Dedifferentiated amniotic fluid mesenchymal stem cell (primary cell): ENCODE results near the gene GPC6.

Experiments
- DNase-seq: peaks from one replicate; pipeline ENCODE4 v3.0.0-alpha.2; 2016; ENCODE audit errors: extremely low spot score

GPC6 gene

GRCh38 chr13:94168783-94169453, 942.3 kb downstream of the GPC6 start:
- no peak for DNase-seq

- no peak for DNase-seq
Measured at GRCh38 chr13:94169454-94170144, 943.0 kb downstream of the GPC6 start.

- no peak for DNase-seq
Measured at GRCh38 chr13:94170145-94170571, 943.6 kb downstream of the GPC6 start.

DNA sequence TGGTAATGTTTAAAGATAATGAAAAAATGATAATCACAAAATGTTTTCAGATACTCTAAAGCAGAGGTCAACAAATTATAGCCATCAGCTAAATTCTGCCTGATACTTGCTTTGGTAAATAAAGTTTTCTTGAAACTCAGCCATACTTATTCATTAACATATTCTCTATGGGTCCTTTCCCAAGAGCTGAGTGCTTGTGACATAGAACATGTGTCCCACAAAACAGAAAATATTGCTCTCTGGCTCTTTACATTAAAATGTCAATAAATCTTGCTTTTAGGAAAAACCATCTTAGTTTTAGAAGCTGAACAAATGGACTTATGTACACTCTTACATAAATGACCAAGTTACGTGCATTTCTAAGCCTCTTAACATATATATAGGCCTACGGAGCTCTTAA, 945.8 kb downstream of the GPC6 start:
- no peak for DNase-seq

DNA sequence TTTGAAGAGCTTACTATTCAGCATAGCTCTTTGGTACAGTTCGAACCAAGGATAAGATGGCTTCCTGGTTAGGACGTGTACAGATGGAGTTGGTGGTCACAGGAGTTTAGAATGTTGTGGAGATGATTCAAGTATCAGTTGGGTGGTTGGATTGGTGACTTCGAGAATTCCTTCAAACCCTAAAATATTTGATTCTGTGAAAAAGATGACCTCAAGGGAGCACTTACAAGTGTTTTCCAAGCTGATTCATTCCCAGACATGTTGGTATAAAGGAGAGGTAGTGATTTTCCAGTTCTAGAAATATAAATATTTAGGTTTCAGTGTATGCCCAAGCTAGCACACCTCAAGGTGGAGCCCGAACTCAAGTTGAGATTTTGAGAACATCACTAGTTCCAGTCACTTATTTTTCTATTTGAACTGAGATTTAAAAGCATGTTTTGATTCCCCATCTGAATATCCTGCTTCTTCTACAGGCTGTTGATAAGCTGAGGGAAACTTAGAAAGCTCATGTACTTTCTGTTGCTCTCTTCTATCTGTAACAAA, 946.8 kb downstream of the GPC6 start:
- no peak for DNase-seq

- no peak for DNase-seq
Measured at GRCh38 chr13:94174009-94174408, 947.4 kb downstream of the GPC6 start.

- DNase-seq: no peak
Measured at GRCh38 chr13:94175076-94175475, 948.5 kb downstream of the GPC6 start.

- DNase-seq: no peak
Measured at GRCh38 chr13:94176561-94176960, 950.0 kb downstream of the GPC6 start.

GRCh38 chr13:94177041-94177440, 950.4 kb downstream of the GPC6 start:
- no peak for DNase-seq

GRCh38 chr13:94178625-94179244, 952.1 kb downstream of the GPC6 start:
- no peak for DNase-seq

GRCh38 chr13:94181461-94182107, 955.0 kb downstream of the GPC6 start:
- DNase-seq: no peak

DNA sequence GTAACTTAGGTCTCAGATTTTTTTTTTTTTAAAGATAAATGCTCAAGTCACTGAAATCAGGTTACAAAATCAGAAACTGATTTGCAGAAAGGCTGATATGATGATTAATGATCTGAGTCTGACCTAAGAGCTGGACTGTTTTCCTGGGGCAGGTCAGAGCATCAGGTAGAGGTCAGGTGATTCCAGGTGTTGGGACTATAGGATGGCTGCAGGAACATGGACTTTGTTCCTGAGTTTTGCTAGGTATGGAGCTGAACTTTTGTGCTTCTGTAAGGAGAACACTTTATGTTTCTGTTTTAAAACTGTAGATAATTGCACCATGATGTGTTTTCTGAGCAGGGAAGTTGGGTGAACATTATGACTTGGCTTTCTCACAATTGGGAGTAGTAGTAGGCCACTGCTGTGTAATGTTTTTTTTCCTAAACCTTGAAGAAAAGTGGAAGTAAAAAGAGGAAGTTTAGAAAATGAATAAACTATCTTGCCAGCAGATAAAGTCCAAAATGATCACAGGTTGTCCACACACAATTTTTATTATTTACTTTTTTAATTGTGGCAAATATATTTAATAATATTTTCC, 955.7 kb downstream of the GPC6 start:
- DNase-seq: no peak

GRCh38 chr13:94186470-94186869, 959.9 kb downstream of the GPC6 start:
- no peak for DNase-seq

DNA sequence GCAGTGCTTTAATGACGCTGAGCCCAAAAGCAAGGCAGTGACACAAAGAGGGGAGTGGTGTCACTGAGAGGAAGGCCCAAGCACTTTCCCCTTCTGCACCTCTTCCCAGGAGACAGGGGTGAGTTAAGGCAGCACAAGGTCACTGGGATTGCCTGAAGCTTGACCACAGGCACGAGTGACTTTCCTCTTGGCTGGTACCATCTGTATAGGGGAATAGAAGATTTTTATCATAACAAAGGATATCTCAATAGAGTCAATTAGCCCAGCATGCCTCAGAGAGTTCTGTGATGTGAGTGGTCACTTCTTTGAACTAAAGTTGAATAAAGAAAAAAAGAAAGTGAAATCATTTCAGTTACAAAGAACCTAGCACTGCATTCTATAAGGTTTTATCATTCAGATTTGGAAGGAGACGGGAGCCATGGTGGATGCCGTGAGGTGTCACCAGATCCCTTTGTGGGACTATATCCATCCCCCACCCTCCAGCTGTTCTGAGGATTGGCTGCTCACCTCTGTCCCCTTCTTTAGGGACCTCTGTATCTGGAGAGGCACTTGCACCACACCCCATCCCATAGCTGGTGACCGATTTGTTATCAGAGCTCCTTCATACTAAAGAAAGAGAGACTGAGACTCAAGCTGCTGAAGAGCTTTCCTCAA, 961.7 kb downstream of the GPC6 start:
- DNase-seq: no peak

DNA sequence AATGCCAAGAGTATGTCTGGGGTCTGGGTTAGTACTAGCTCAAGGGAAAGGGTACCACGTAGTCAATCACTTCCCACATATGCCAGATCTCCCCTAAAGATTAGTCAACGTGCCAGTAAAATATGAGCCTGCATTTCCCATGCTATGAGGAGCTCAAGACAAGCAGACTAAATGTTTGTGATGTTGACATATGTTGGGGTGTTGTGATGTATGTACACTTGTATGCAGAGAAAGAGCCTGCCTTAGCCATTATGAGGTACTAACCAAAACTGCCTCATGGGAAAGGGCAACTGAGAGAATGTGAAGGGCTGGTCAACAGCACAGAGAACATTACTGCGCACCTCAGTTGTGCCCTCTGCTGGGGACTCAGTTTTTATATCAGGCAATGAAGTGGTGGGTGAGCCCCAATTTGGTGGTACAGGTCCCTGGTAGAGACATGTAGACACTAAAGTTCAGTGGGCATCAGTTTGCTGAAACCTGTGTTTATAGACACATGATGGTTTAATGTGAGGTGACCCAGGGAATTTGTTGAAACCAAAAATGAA, 965.9 kb downstream of the GPC6 start:
- DNase-seq: no peak

DNA sequence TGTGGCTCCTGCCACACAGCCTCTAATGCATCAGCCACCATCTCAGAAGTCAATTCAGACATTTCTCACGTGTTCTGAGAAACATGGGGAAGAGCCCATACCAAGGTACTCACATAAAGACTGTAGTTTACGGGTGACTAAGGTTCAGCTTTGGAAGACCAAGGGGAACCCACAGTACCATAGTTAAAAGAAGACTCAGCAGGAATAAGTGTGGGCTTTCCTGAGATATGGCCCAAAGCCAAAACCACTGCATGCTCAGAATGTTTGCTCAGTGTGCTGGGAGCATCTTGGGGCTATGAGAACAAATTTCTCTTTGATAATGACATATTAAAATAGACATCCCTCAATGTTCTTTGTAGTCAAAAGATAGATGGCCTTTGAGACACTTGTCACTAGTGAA, 969.1 kb downstream of the GPC6 start:
- DNase-seq: peak; percentile 48

GRCh38 chr13:94196413-94196812, 969.8 kb downstream of the GPC6 start:
- DNase-seq: no peak

DNA sequence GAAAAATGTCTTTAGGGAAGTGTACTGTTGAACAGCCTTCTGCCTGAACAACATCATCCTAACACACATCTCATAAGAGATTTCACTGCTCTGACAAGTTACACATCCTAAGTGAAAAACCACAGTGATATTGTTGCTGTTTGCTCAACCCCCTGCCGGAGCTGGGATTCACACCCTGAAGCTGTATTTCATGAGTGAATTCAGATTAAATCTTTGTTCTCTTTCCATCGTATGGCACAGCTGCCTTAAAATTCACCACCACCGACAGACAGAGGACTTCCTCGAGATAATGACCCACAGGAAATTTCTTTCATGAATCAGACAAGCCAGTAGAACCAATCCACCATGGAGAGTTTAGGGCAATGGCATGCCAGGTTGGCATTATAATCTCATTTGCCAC, 972.1 kb downstream of the GPC6 start:
- DNase-seq: no peak

DNA sequence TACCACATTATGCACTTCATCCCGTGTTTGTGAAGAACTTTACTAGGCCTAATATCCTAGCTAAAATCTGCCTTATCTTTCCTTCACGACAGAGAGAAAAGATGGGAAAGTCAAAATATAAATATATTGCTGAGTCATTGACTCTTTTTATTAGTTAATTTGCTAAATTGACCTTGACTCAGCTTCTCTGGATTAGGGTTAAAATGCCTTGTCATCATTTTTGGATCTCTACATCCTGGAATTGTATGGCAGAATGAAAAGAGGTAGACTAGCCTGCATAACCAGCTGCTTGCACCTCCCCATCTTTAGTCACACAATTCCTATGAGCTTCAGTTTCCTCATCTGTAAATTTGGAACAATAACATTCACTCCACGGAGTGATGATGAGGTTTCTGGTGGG, 972.5 kb downstream of the GPC6 start:
- no peak for DNase-seq

DNA sequence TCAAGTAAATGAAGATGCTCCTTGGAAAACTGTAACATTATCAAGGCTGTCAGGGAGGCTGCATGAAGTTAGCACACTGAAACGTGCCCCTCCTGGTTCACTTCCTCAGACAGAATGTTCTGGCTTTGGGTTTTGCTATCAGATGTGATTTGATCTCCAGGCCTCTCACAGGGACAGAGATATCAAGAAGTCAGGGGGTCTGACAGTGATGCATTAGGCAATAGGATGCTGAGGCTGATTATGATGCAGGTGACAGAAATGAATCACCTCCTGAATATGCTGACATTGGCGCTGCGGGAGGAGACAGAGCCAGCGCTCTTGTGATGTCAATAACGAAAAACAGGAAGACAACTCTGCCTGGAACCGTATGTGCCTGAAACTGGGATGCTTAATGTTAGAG, 974.4 kb downstream of the GPC6 start:
- DNase-seq: no peak

- DNase-seq: no peak
Measured at GRCh38 chr13:94204163-94204562, 977.6 kb downstream of the GPC6 start.
